ENCODE data around the gene MITF. TPM values are rescaled to one million over a fixed set of nuclear protein-coding genes. Genes with fewer than 3 reads are reported as not detected.

MITF gene
- total and polyA plus RNA-seq, 4 donors = 0.91 to 2.9 (median 2.3) TPM

- H3K4me1 ChIP-seq (ENCODE audit: control insufficient read depth in 4 of 4, insufficient read depth in 4 of 4, low read length in 3 of 4) = no peaks in the 10 kb centered on the region
- DNase-seq (ENCODE audit: low spot score) = no peak
- no peak overlapping the region for H3K4me3 ChIP-seq (ENCODE audit: low read depth in 1 of 3, low read length in 3 of 3)
- H3K9ac ChIP-seq (ENCODE audit: low read depth in 1 of 2, low read length in 2 of 2) = no peak overlapping the region
- no peaks in the 10 kb centered on the region for H3K9me3 ChIP-seq (ENCODE audit: control insufficient read depth in 4 of 4, low read length in 3 of 4)
- 59% methylated on average over 3 of the region's 3 CpGs for WGBS
- TF ChIP-seq JUND (IDR thresholded peaks at IDR 0.05) (no peak), NR2F2 (IDR thresholded peaks at IDR 0.05) (no peak), HNF4A (conservative IDR thresholded peaks at IDR 0.05) (no peak), SP1 (IDR thresholded peaks at IDR 0.05) (no peak)
- no peaks in the 10 kb centered on the region for H3K27me3 ChIP-seq (ENCODE audit: control insufficient read depth in 4 of 4, insufficient read depth in 4 of 4, low read length in 3 of 4)
- H3K36me3 ChIP-seq (ENCODE audit: control insufficient read depth in 4 of 4, insufficient read depth in 3 of 4, low read depth in 1 of 4, low read length in 3 of 4) = no peaks in the 10 kb centered on the region
- H3K27ac ChIP-seq (ENCODE audit: low read depth in 1 of 2, low read length in 2 of 2) = no peak overlapping the region
These were observed 258.5 kb downstream of the MITF start for GRCh38 chr3:69997631-69998307.

- no peaks in the 10 kb centered on the region for H3K27me3 ChIP-seq (ENCODE audit: control insufficient read depth in 4 of 4, insufficient read depth in 4 of 4, low read length in 3 of 4)
- no peak for TF ChIP-seq MAX (IDR thresholded peaks at IDR 0.05)
- TF ChIP-seq SP1 (IDR thresholded peaks at IDR 0.05) = no peak
- TF ChIP-seq FOXA2 (IDR thresholded peaks at IDR 0.05) = no peak
- no peak for TF ChIP-seq ATF3 (IDR thresholded peaks at IDR 0.05)
- TF ChIP-seq RXRA (IDR thresholded peaks at IDR 0.05) = no peak
- no peak for TF ChIP-seq HNF4A (conservative IDR thresholded peaks at IDR 0.05)
- TF ChIP-seq GABPA (IDR thresholded peaks at IDR 0.05 in 1 of 2, conservative IDR thresholded peaks at IDR 0.05 in 1 of 2) = no peak
- TF ChIP-seq TAF1 (conservative IDR thresholded peaks at IDR 0.05) = no peak
- TF ChIP-seq CTCF (IDR thresholded peaks at IDR 0.05; ENCODE audit: low read depth, low read length, missing input control) = no peak
- TF ChIP-seq YY1 (IDR thresholded peaks at IDR 0.05) = no peak
- TF ChIP-seq REST (IDR thresholded peaks at IDR 0.05) = no peak
- TF ChIP-seq EGR1 (IDR thresholded peaks at IDR 0.05; ENCODE audit: low read depth in 2 of 2) = no peak
- TF ChIP-seq FOXA1 (IDR thresholded peaks at IDR 0.05) = no peak
- TF ChIP-seq HNF4G (IDR thresholded peaks at IDR 0.05) = no peak
- no peak for DNase-seq (ENCODE audit: low spot score)
- WGBS = 46% methylated on average over 3 of the region's 3 CpGs
- H3K9ac ChIP-seq (ENCODE audit: low read depth in 1 of 2, low read length in 2 of 2) = no peak overlapping the region
- H3K4me3 ChIP-seq (ENCODE audit: low read depth in 1 of 3, low read length in 3 of 3) = no peak overlapping the region
- H3K9me3 ChIP-seq (ENCODE audit: control insufficient read depth in 4 of 4, low read length in 3 of 4) = no peaks in the 10 kb centered on the region
- no peaks in the 10 kb centered on the region for H3K36me3 ChIP-seq (ENCODE audit: control insufficient read depth in 4 of 4, insufficient read depth in 3 of 4, low read depth in 1 of 4, low read length in 3 of 4)
- H3K27ac ChIP-seq (ENCODE audit: low read depth in 1 of 2, low read length in 2 of 2) = no peak overlapping the region
- no peaks in the 10 kb centered on the region for H3K4me1 ChIP-seq (ENCODE audit: control insufficient read depth in 4 of 4, insufficient read depth in 4 of 4, low read length in 3 of 4)
These were observed 259.5 kb downstream of the MITF start for GRCh38 chr3:69998759-69999139.
